B cell (primary cell): ENCODE results near the gene EHD1.

Experiments
- EZH2 ChIP-seq: IDR thresholded peaks from 2 replicates; pipeline ENCODE4 v1.6.1; 2012; ENCODE audit warnings: borderline replicate concordance, low read depth, mild to moderate bottlenecking, moderate library complexity, low read length; ENCODE audit not compliant: insufficient read depth, poor library complexity, severe bottlenecking
- TF ChIP-seq, protein P1 (sequence below): fragments of 200-600 bp; IDR thresholded peaks from one replicate; pipeline ENCODE4 v1.8.0; 2022; ENCODE audit warnings: antibody characterized with exemption, mild to moderate bottlenecking

DNA sequence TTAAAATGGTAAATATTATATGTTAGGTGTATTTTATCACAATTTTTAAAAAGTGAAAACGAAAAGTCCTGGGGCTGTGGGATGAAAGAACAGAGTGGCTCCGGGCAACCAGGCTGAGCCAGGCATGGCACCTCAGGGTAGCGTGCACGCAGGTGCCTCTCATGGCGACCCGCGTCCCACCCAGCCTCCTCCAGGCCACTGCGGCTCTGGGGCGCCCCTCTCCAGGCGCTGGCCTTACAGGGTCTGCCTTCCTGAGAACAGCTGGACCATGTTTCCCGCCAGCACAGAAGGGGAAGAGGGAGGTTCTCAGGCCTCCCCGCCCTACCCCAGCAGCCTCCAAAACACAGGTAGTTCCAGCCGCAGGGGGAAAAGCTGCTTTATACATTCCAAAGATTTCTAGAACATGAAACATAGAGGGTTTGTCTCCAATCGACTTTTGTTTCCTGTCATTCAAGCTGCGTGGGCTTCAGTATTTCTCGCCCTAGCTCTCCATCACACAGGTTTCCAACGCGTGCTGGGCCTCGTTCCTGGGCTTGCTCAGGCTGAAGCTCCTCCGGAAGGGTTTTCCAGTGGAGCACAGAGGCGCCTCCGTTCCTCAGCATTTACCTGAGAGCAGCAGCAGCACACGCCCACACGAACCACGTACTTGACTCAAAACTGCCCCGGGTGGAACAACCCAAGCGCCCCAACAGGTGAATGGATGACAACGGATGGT is 10.5 kb downstream of the EHD1 start:
- TF ChIP-seq, protein P1, sequence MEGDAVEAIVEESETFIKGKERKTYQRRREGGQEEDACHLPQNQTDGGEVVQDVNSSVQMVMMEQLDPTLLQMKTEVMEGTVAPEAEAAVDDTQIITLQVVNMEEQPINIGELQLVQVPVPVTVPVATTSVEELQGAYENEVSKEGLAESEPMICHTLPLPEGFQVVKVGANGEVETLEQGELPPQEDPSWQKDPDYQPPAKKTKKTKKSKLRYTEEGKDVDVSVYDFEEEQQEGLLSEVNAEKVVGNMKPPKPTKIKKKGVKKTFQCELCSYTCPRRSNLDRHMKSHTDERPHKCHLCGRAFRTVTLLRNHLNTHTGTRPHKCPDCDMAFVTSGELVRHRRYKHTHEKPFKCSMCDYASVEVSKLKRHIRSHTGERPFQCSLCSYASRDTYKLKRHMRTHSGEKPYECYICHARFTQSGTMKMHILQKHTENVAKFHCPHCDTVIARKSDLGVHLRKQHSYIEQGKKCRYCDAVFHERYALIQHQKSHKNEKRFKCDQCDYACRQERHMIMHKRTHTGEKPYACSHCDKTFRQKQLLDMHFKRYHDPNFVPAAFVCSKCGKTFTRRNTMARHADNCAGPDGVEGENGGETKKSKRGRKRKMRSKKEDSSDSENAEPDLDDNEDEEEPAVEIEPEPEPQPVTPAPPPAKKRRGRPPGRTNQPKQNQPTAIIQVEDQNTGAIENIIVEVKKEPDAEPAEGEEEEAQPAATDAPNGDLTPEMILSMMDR, result no peak
- TF ChIP-seq EZH2, result no peak
